GM21390 (cell line): ENCODE data around the gene LRP2.

Source experiments
- ATAC-seq: cut with Tn5 transposase; IDR thresholded peaks from one replicate; pipeline ENCODE4 v1.9.1; 2021; ENCODE audit not compliant: unreplicated experiment

Gene LRP2

DNA sequence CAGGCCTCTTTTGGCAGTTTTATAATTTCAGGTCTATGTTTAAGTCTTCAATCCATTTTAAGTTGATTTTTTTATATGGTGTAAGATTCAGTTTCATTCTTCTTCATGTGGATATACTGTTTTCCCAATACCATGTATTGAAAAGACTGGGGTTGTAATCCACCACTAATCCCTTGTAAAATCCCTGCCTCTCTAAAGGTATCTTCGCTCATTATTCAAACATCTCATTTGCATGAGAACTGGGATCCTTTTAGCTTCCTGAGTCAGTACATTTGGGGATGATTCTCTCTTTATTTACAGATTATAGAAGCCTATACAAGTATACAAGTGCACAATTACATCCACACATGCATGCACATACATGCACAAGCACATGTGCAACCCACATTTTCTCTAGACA, 267.7 kb downstream of the LRP2 start:
- no peak for ATAC-seq

GRCh38 chr2:169093535-169093934, 268.8 kb downstream of the LRP2 start:
- ATAC-seq: no peak

GRCh38 chr2:169091761-169092519, 270.4 kb downstream of the LRP2 start:
- no peak for ATAC-seq

DNA sequence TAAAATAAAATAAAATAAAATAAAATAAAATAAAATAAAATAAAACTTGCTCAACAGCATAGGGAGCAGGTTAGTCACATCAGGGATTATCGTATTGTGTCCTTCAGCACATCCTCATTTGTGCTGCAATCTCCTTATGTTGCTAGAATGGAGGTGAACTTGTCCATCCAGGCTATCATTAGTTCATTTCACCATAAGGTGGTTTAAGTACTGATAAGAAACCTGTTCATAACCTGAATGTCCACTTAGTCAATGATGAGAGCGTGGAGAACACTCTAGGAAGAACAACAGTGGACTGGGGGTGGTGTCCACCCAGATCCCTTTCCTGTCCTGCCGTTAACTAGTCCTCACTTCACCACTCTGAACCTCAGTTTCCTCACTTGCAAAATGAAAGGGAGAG, 271.1 kb downstream of the LRP2 start:
- ATAC-seq: no peak

GRCh38 chr2:169090133-169090820, 272.1 kb downstream of the LRP2 start:
- ATAC-seq: no peak

- no peak for ATAC-seq
These were observed 273.2 kb downstream of the LRP2 start for GRCh38 chr2:169089182-169089581.

DNA sequence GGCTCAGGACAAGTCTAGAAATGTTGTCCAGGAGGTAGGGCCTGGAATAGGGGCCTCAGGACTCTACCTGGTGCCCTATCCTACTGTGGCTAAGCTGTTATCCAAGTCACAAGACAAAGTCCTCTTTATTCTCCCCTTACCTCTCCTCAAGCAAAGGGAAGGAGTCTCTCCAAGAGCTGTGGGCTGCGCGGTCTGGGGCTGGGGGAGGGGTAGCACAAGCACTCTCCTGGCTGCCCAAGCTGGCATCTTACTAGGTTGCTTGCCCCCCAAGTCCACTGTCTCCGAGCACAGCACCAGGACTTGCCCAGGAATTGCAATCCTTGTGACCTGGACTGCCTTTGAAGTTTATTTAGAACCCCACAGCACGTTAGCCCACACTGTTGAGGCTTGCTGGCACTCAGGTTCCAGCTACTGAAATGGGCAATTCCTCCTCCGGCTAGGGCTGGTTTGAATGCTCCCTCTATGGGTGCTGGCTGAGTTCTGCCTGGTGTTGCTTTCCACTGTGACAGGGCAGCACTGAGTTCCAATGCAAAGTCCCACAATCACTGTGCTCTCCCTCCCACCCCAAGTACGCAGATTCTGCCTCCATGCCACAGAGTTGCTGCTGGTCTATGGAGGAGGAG, 274.5 kb downstream of the LRP2 start:
- no peak for ATAC-seq

DNA sequence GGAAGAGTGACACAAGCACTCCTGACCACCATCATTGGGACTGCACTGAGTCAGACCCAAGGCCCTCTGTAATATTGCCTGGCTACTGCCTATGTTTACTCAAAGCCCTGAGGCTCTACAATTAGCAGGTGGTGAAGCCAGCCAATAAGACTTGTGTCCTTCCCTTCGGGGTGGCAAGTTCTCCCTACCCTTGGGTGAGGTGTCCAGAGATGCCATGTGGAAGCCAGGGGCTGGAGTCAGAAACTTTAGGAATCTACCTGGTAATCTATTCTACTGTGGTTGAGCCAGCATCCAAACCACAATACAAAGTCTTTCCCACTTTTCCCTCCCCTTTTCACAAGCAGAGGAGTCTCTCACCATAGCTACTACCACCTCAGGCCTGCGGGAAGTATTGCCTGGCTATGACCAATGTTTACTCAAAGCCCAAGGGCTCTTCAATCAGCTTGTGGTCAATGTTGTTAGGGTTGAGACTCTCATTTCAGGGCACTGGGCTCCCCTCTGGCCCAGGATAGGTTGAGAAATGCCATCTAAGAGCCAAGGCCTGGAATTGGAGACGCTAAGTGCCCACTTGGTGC, 275.4 kb downstream of the LRP2 start:
- no peak for ATAC-seq

DNA sequence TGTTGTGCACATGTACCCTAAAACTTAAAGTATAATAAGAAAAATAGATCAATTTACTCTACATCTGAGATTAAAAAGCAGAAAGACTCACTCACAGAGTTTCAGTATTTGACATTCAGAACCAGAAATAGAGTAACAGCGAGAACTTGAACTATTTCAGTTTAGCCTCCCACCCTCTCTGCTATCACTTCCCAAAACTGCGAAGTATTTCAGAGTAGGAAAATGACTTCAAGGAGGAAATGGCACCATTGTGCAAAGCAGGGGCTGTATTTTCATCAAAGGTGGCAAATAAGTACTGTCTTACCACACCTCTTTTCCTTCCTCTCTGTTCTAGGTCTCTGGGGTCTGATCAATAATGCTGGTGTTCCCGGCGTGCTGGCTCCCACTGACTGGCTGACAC, 279.3 kb downstream of the LRP2 start:
- ATAC-seq: peak; percentile 75

DNA sequence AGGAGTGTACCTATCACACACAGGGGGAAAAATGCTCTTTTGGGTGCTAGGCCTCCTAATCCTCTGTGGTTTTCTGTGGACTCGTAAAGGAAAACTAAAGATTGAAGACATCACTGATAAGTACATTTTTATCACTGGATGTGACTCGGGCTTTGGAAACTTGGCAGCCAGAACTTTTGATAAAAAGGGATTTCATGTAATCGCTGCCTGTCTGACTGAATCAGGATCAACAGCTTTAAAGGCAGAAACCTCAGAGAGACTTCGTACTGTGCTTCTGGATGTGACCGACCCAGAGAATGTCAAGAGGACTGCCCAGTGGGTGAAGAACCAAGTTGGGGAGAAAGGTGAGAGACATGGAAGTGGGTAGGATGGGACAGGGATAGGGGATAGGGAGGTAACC, 280.8 kb downstream of the LRP2 start:
- ATAC-seq: no peak

DNA sequence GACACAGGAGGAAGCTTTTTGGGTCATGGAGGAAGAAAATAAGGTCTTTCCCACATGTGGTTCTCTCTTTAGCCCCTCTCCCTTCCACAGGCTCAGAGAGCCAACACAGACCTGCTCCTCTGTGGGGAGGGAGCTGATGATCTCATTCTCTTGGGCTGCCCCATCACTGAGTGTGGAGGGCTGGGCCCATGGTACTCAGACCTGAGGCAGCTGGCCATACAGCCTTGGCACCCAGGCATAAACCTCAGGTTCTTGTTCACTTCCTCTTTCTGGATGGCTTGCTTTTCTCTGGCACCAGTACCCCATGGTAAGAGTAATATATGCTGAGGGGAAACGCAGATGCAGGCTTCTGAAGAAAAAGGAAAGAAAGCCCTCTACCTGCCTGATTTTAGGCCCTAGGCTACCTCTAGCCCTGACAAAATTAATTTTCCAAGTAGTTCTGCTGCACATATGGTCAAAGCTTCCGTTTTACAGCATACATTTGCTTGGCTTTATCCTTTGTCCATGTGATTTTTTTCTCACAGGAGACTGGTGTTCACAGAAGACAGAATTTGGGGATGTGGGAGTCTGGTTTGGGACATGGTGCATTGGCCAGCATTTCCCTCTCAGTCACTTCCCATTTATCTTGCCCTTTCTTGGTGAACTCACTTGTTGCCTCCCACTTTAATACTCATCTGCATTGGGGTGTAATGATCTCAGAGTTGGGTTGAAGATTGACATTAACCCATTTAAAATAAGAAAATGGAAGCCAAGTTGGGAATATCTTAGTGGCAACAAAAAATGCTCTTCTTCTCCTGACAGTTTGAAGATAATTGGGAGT, 281.9 kb downstream of the LRP2 start:
- peak; percentile 70 for ATAC-seq

DNA sequence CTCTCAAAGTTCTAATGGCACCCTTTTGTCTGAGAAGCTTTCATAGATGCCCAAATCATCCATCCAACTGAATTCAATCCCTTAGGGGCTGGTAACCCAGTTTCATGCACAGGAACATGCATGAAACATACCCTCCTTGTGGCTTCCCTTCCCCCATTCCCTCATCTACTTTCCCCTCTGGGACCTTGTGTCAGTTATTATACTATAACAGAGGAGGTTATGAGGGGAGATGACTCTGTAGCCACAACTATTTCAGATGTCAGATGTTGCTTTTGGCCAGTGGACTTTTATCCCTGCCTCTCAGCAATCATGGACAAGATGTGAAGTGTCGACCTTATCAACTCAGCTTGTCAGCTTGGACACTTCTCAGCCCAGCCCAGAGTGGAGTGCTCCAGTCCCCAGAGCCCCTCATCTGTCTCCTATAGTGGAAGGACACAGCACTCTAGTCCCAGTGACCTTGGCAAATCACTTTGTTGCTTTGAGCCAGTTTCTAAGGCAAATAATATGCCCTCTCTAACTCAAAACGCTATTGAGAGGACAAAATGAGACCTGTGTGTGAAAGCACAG, 284.6 kb downstream of the LRP2 start:
- no peak for ATAC-seq
